ENCODE data around the gene HMGN2. TPM values are rescaled to one million over a fixed set of nuclear protein-coding genes. Genes with fewer than 3 reads are reported as not detected.
"Not testable (repeated sequence)": the region's sequence is repeated elsewhere in the genome, so short reads cannot be mapped to it uniquely, and the experiment has no call there.

The HMGN2 gene
- total RNA-seq, 1 donor from 2014 or later, result 158 TPM

- Histone ChIP-seq H3K36me3 (no peaks in the 10 kb centered on the region), H3K27ac (replicated peaks) (peak overlapping the region; percentile 96), H3K4me3 (peak overlapping the region; percentile 94), H3K4me1 (peaks cover 23% of the 10 kb centered on the region), H3K27me3 (ENCODE audit: low read depth) (no peaks in the 10 kb centered on the region), H3K9me3 (replicated peaks) (no peaks in the 10 kb centered on the region)
- TF ChIP-seq CTCF (IDR thresholded peaks at IDR 0.05; ENCODE audit: borderline replicate concordance), result peak; percentile 18
- intact Hi-C loops (cut with micrococcal nuclease), result no loop called here
- peak; percentile 92 for DNase-seq
Measured at GRCh38 chr1:26500488-26501175, 28.4 kb downstream of the HMGN2 start.

- H3K4me3 ChIP-seq; H3K27ac ChIP-seq (replicated peaks); H3K4me1 ChIP-seq; DNase-seq; H3K9me3 ChIP-seq (replicated peaks); intact Hi-C loops (cut with micrococcal nuclease); H3K36me3 ChIP-seq; H3K27me3 ChIP-seq (ENCODE audit: low read depth): not testable (repeated sequence)
Measured at GRCh38 chr1:26510711-26511110, 38.5 kb downstream of the HMGN2 start.

- H3K27ac ChIP-seq (replicated peaks); H3K36me3 ChIP-seq; H3K4me1 ChIP-seq; intact Hi-C loops (cut with micrococcal nuclease); H3K9me3 ChIP-seq (replicated peaks); H3K27me3 ChIP-seq (ENCODE audit: low read depth); H3K4me3 ChIP-seq; DNase-seq: not testable (repeated sequence)
Measured at GRCh38 chr1:26515836-26516235, 43.6 kb downstream of the HMGN2 start.

- Histone ChIP-seq H3K4me3 (no peak overlapping the region), H3K36me3 (no peaks in the 10 kb centered on the region), H3K9me3 (replicated peaks) (no peaks in the 10 kb centered on the region), H3K27me3 (ENCODE audit: low read depth) (peaks cover 8% of the 10 kb centered on the region), H3K4me1 (peaks cover 4% of the 10 kb centered on the region), H3K27ac (replicated peaks) (no peak overlapping the region)
- intact Hi-C loops (cut with micrococcal nuclease), result no loop called here
- no peak for TF ChIP-seq CTCF (IDR thresholded peaks at IDR 0.05; ENCODE audit: borderline replicate concordance)
- no peak for DNase-seq
Measured at GRCh38 chr1:26516987-26517765, 44.9 kb downstream of the HMGN2 start.

GRCh38 chr1:26517766-26518049 is 45.5 kb downstream of the HMGN2 start:
- no peak for TF ChIP-seq CTCF (IDR thresholded peaks at IDR 0.05; ENCODE audit: borderline replicate concordance)
- no peak for DNase-seq
- no peak overlapping the region for H3K4me3 ChIP-seq
- intact Hi-C loops (cut with micrococcal nuclease), result no loop called here
- peaks cover 4% of the 10 kb centered on the region for H3K4me1 ChIP-seq
- H3K36me3 ChIP-seq, result no peaks in the 10 kb centered on the region
- peaks cover 13% of the 10 kb centered on the region for H3K27me3 ChIP-seq (ENCODE audit: low read depth)
- no peaks in the 10 kb centered on the region for H3K9me3 ChIP-seq (replicated peaks)
- no peak overlapping the region for H3K27ac ChIP-seq (replicated peaks)

- no peak for TF ChIP-seq CTCF (IDR thresholded peaks at IDR 0.05; ENCODE audit: borderline replicate concordance)
- intact Hi-C loops (cut with micrococcal nuclease), result no loop called here
- peaks cover 4% of the 10 kb centered on the region for H3K4me1 ChIP-seq
Measured at GRCh38 chr1:26518355-26518754, 46.1 kb downstream of the HMGN2 start.

More at GRCh38 chr1:26518355-26518754, 46.1 kb downstream of the HMGN2 start:
- Histone ChIP-seq H3K27me3 (ENCODE audit: low read depth) (peaks cover 20% of the 10 kb centered on the region), H3K36me3 (no peaks in the 10 kb centered on the region), H3K4me3 (no peak overlapping the region), H3K9me3 (replicated peaks) (no peaks in the 10 kb centered on the region), H3K27ac (replicated peaks) (no peak overlapping the region)
- DNase-seq, result no peak

Measured in left ventricle myocardium inferior (tissue), 1 donor.